GM19193 (cell line): Measurements from ENCODE around the gene PRKN.

ENCODE experiments used
- POLR2A ChIP-seq: IDR thresholded peaks from 4 replicates; pipeline ENCODE4 v1.6.1; 2011; ENCODE audit not compliant: insufficient read depth, insufficient read length; ENCODE audit errors: extremely low read depth

PRKN gene

GRCh38 chr6:162387718-162388382, 339.7 kb downstream of the PRKN start:
- TF ChIP-seq POLR2A, result no peak

GRCh38 chr6:162385980-162386379, 341.6 kb downstream of the PRKN start:
- TF ChIP-seq POLR2A, result no peak

- TF ChIP-seq POLR2A, result no peak
Observed at GRCh38 chr6:162379757-162380409, 347.7 kb downstream of the PRKN start.

- TF ChIP-seq POLR2A, result no peak
Observed at GRCh38 chr6:162377735-162378134, 349.8 kb downstream of the PRKN start.

GRCh38 chr6:162373868-162374267, 353.7 kb downstream of the PRKN start:
- TF ChIP-seq POLR2A, result no peak

- no peak for TF ChIP-seq POLR2A
Observed at GRCh38 chr6:162373192-162373591, 354.4 kb downstream of the PRKN start.

GRCh38 chr6:162372106-162372505, 355.5 kb downstream of the PRKN start:
- no peak for TF ChIP-seq POLR2A

GRCh38 chr6:162371121-162371520, 356.4 kb downstream of the PRKN start:
- no peak for TF ChIP-seq POLR2A

GRCh38 chr6:162369091-162369490, 358.5 kb downstream of the PRKN start:
- no peak for TF ChIP-seq POLR2A

- no peak for TF ChIP-seq POLR2A
Observed at GRCh38 chr6:162364488-162364887, 363.1 kb downstream of the PRKN start.

- TF ChIP-seq POLR2A, result no peak
Observed at GRCh38 chr6:162363757-162364156, 363.8 kb downstream of the PRKN start.

GRCh38 chr6:162360901-162361567, 366.5 kb downstream of the PRKN start:
- no peak for TF ChIP-seq POLR2A

- TF ChIP-seq POLR2A, result no peak
Observed at GRCh38 chr6:162358625-162359024, 368.9 kb downstream of the PRKN start.

- TF ChIP-seq POLR2A, result no peak
Observed at GRCh38 chr6:162345051-162345511, 382.5 kb downstream of the PRKN start.

- no peak for TF ChIP-seq POLR2A
Observed at GRCh38 chr6:162344646-162345010, 382.9 kb downstream of the PRKN start.
